GM18909 (cell line): ENCODE results near the gene FREM1.

ENCODE experiments used
- ATAC-seq: cut with Tn5 transposase; IDR thresholded peaks from one replicate; pipeline ENCODE4 v1.9.1; 2021; ENCODE audit warnings: mild to moderate bottlenecking; ENCODE audit not compliant: unreplicated experiment, poor library complexity

The FREM1 gene

GRCh38 chr9:14913366-14913765 is 3.1 kb upstream of the FREM1 start:
- ATAC-seq, result no peak

- ATAC-seq, result no peak
Observed at GRCh38 chr9:14912859-14913258, 2.6 kb upstream of the FREM1 start.

GRCh38 chr9:14911046-14911445 is 818 bp upstream of the FREM1 start:
- no peak for ATAC-seq

- ATAC-seq, result no peak
Observed at GRCh38 chr9:14909601-14909960, 647 bp downstream of the FREM1 start.

GRCh38 chr9:14909181-14909580 is 1.0 kb downstream of the FREM1 start:
- ATAC-seq, result no peak

- ATAC-seq, result peak; percentile 71
Observed at GRCh38 chr9:14908295-14909180, 1.7 kb downstream of the FREM1 start.

- no peak for ATAC-seq
Observed at GRCh38 chr9:14907696-14908095, 2.5 kb downstream of the FREM1 start.

GRCh38 chr9:14907360-14907685 is 2.9 kb downstream of the FREM1 start:
- ATAC-seq, result no peak

GRCh38 chr9:14906644-14907359 is 3.4 kb downstream of the FREM1 start:
- no peak for ATAC-seq

- no peak for ATAC-seq
Observed at GRCh38 chr9:14906000-14906399, 4.2 kb downstream of the FREM1 start.

GRCh38 chr9:14903040-14903439 is 7.2 kb downstream of the FREM1 start:
- ATAC-seq, result peak; percentile 58

GRCh38 chr9:14902561-14902960 is 7.7 kb downstream of the FREM1 start:
- no peak for ATAC-seq

GRCh38 chr9:14899815-14900193 is 10.4 kb downstream of the FREM1 start:
- ATAC-seq, result no peak

- no peak for ATAC-seq
Observed at GRCh38 chr9:14899042-14899814, 11.0 kb downstream of the FREM1 start.

- no peak for ATAC-seq
Observed at GRCh38 chr9:14895806-14896205, 14.4 kb downstream of the FREM1 start.

GRCh38 chr9:14893280-14893679 is 16.9 kb downstream of the FREM1 start:
- ATAC-seq, result no peak

- ATAC-seq, result no peak
Observed at GRCh38 chr9:14891332-14891731, 18.9 kb downstream of the FREM1 start.

GRCh38 chr9:14889451-14889850 is 20.8 kb downstream of the FREM1 start:
- no peak for ATAC-seq

GRCh38 chr9:14888875-14889274 is 21.4 kb downstream of the FREM1 start:
- ATAC-seq, result no peak

GRCh38 chr9:14888272-14888671 is 22.0 kb downstream of the FREM1 start:
- ATAC-seq, result no peak

GRCh38 chr9:14887149-14887548 is 23.1 kb downstream of the FREM1 start:
- ATAC-seq, result no peak
